Adipocyte (in vitro differentiated cells): Measurements from ENCODE around the gene PRRG2.

ENCODE experiments used
- DNase-seq: peaks from one replicate; pipeline ENCODE4 v3.0.0-alpha.2; 2015; ENCODE audit warnings: low read depth
- H3K27me3 ChIP-seq: replicated peaks from 2 replicates; pipeline ENCODE4 v1.7.0; 2013; ENCODE audit warnings: mild to moderate bottlenecking, low read length, moderate library complexity; ENCODE audit not compliant: control insufficient read depth, insufficient read depth
- H3K36me3 ChIP-seq: 2 replicates; pipeline ENCODE4 v1.7.0; 2013; ENCODE audit warnings: low read length, mild to moderate bottlenecking, moderate library complexity; ENCODE audit not compliant: control insufficient read depth, insufficient read depth, severe bottlenecking
- H3K4me1 ChIP-seq: 2 replicates; pipeline ENCODE4 v1.7.0; 2013; ENCODE audit warnings: mild to moderate bottlenecking, low read length, moderate library complexity; ENCODE audit not compliant: control insufficient read depth, insufficient read depth
- H3K4me3 ChIP-seq: 2 replicates; pipeline ENCODE4 v1.7.0; 2013; ENCODE audit warnings: mild to moderate bottlenecking, low read length, moderate library complexity
- H3K9ac ChIP-seq: 2 replicates; pipeline ENCODE4 v1.7.0; 2013; ENCODE audit warnings: mild to moderate bottlenecking, low read length, moderate library complexity
- H3K9me3 ChIP-seq: 2 replicates; pipeline ENCODE4 v1.7.0; 2013; ENCODE audit warnings: mild to moderate bottlenecking, low read length, moderate library complexity; ENCODE audit not compliant: control insufficient read depth

PRRG2 gene

DNA sequence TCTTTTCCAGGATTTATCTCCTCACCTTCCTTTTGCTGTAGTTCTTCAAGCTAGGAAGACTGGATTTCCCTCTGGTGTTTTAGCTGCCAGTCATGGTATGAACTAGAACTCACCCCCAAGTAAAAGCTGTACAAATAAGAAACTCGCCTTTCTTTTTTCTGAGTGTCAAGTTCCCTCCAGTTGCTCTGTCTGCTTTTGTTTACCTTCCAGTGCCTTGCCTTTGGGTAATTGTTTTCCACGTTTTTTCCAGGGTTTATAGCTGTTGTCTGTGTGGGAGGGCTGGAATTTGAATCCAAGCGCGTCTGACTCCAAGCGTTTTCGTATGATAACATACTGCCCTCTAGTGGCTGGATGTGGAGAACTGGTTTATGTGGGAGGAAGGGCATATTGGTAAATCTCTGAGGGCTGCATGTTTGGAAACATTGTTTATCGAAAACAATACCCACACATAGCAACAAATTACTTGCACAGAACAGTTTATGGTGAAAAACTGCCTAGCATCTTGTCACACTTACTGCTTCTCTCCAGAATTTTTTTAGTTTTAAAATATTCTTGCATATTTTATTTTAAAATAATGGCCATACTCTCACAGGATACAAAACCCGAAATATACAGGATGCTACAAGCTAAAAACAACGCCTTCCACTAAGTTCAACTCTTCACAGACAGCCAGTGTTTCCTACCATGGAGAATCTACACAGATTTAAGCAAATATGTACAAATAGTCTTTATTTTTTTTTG lies 34.1 kb upstream of the PRRG2 start:
- no peak overlapping the region for H3K4me3 ChIP-seq
- peaks cover 10% of the 10 kb centered on the region for H3K4me1 ChIP-seq
- H3K9me3 ChIP-seq, result no peaks in the 10 kb centered on the region
- DNase-seq, result peak; percentile 99
- H3K9ac ChIP-seq, result peak overlapping the region; percentile 66
- H3K36me3 ChIP-seq, result peaks cover 15% of the 10 kb centered on the region
- H3K27me3 ChIP-seq, result no peaks in the 10 kb centered on the region

DNA sequence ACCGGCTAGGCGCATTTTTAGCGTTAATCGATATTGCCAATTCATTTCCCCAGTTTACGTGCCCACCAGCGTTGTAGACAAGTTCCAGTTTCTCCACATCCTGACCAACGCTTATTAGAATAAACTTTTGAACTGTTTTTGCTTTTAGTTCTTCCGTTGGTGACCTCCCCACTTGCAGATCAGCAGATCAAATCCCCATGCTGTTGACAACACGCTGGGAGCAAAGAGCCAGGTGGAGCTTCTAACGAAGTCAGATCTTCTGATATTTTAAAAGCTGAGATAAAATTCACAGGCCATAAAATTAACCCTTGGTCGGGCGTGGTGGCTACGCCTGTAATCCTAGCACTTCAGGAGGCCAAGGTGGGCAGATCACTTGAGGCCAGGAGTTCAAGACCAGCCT lies 32.1 kb upstream of the PRRG2 start:
- Histone ChIP-seq H3K9ac (no peak overlapping the region), H3K9me3 (no peaks in the 10 kb centered on the region), H3K27me3 (no peaks in the 10 kb centered on the region), H3K36me3 (peaks cover 8% of the 10 kb centered on the region), H3K4me1 (peaks cover 16% of the 10 kb centered on the region), H3K4me3 (no peak overlapping the region)
- DNase-seq, result no peak

DNA sequence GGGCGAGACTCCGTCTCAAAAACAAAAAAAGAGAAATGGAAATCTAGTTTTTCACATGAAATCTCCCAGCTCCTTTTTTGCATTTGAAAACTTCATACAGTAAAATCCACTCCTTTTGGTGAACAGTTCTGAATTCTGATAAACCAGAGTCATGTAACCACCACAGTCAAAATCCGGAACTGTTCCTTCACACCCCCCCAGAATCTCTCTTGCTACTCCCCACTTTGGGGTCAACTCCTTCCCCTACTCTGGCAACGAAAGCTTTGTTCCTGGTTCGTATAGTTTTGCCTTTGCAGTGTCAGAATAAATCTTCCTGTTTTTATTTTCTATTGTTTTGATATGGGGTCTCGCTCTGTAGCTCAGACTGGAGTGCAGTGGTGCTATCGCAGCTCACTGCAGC lies 29.6 kb upstream of the PRRG2 start:
- Histone ChIP-seq H3K36me3 (peaks cover 25% of the 10 kb centered on the region), H3K27me3 (no peaks in the 10 kb centered on the region)
- DNase-seq, result no peak

DNA sequence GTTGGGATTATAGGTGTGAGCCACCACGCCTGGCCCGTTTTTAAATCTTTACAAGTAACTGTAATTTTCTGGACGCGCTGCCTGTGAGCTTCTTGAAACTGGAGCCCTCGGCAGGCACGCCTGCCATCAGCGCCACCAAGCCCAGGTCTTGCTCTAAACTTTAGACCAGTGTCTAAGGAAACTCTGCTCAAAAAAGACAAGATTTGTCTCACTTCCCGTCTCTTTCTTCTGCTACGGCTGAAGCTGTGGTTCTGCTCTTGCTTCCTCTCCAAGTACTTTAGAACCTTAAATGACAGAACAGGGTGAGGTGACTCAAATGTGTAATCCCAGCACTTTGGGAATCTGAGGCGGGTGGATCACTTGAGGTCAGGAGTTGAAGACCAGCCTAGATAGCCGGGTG lies 28.4 kb upstream of the PRRG2 start:
- H3K36me3 ChIP-seq, result peaks cover 35% of the 10 kb centered on the region
- no peak for DNase-seq
- H3K9ac ChIP-seq, result no peak overlapping the region
- peaks cover 6% of the 10 kb centered on the region for H3K4me1 ChIP-seq
- no peaks in the 10 kb centered on the region for H3K9me3 ChIP-seq
- H3K27me3 ChIP-seq, result no peaks in the 10 kb centered on the region
- H3K4me3 ChIP-seq, result no peak overlapping the region

More for the DNA sequence above, 29.6 kb upstream of the PRRG2 start:
- Histone ChIP-seq H3K9ac (no peak overlapping the region), H3K4me3 (no peak overlapping the region), H3K4me1 (peaks cover 13% of the 10 kb centered on the region), H3K9me3 (no peaks in the 10 kb centered on the region)

DNA sequence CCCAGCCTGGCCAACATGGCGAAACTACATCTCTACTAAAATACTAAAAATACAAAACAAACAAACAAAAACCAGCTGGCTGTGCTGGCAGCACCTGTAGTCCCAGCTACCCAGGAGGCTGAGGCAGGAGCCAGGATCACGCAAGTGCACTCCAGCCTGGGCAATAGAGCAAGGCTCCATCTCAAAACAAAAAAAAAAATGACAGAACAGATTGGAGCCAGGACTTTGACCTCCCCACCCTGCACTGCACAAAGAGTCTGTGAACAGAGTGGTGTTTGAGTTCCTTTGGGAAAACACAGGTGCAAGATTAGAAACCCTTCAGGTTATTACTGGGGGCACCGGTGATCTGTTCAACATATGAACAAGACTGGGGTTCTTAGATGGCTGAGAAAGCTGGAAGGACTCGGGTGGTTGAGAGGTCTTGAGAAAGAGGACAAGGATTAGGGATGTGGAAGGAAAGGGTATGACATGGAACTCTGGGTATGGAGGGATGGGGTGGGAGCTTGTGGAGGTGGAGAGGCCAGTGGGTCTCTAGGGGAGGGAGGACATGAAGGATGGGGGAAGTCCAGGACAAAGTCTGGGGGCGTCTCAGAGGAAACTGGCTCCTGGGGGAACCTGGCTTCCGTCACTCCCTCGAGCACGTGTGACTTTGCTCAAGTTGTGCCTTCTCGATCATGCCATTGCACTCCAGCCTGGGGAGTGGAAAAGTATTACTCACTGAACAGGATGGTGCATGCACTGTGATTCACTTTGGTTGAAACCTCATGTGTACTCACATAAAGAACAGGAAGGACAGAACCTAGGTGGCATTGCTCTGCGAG lies 27.5 kb upstream of the PRRG2 start:
- peaks cover 43% of the 10 kb centered on the region for H3K36me3 ChIP-seq
- DNase-seq, result peak; percentile 38
- peaks cover 6% of the 10 kb centered on the region for H3K4me1 ChIP-seq

DNA sequence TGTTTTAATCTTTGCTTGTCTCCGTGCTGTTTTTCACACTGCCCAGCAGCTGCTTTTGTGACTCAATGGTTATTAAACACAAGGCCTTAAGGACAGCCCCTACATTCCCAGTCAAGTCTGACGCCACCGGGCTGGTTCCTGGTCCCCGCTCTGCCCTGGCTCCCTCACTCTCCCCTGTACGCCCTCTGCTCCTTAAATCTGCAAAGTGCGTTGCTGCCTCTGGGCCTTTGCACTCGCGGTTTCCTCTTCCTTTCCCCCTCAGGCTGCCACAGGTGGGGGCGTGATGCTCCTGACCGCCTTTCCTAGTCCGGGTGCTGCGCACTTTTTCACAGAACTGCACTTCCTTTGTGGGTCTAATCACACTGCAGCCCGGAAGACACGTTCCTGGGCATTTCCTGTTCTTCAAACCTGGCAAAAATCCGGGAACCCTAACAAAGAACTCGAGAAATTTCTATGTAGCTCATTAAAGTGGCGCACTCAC lies 26.4 kb upstream of the PRRG2 start:
- no peak for DNase-seq
- H3K27me3 ChIP-seq, result no peaks in the 10 kb centered on the region
- H3K4me1 ChIP-seq, result peaks cover 6% of the 10 kb centered on the region
- no peak overlapping the region for H3K9ac ChIP-seq
- peaks cover 54% of the 10 kb centered on the region for H3K36me3 ChIP-seq
- H3K4me3 ChIP-seq, result no peak overlapping the region
- H3K9me3 ChIP-seq, result no peaks in the 10 kb centered on the region

More for the DNA sequence above, 27.5 kb upstream of the PRRG2 start:
- Histone ChIP-seq H3K9me3 (no peaks in the 10 kb centered on the region), H3K9ac (no peak overlapping the region), H3K4me3 (no peak overlapping the region), H3K27me3 (no peaks in the 10 kb centered on the region)

DNA sequence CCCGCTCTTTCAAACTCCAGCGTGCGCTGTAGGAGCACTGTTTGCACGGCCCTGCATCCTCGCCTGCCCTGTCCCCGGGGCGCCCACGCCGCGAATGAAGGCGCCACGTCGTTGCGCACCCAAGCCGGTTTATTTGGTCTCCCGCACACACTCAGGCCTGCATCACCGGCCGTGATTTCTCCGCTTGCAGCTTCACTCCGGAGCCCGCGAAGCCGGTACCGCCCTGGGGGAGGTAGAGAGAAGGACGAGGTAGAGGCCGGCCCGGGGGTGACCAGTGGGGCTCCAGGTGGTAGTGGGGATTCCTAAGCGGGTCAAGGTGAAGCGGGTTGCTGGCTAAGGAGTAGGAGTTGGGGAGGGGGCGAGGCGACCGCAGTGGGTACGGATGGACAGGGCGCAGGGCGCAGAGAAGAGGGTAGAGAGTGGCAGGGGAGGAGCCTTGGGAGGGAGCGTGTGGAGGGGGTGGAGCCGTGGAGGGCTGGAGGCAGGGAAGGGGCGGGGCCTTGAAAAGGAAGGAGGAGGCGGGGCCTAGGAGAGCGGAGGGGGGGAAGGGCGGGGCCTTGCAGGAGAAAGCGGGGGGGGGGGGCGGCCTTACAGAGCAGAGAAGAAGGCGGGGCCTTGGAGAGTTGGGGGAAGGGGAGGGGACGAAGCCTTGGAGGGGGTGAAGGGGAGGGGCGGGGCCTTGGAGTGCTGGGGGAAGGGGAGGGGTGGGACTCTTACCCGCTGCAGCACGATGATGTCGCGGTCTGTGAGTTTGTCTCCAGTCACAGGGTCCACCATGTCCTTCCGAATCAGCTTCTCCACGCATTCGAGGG lies 25.3 kb upstream of the PRRG2 start:
- Histone ChIP-seq H3K4me1 (peaks cover 6% of the 10 kb centered on the region), H3K4me3 (no peak overlapping the region), H3K9ac (no peak overlapping the region), H3K27me3 (no peaks in the 10 kb centered on the region), H3K9me3 (no peaks in the 10 kb centered on the region), H3K36me3 (peaks cover 58% of the 10 kb centered on the region)
- DNase-seq, result peak; percentile 72

DNA sequence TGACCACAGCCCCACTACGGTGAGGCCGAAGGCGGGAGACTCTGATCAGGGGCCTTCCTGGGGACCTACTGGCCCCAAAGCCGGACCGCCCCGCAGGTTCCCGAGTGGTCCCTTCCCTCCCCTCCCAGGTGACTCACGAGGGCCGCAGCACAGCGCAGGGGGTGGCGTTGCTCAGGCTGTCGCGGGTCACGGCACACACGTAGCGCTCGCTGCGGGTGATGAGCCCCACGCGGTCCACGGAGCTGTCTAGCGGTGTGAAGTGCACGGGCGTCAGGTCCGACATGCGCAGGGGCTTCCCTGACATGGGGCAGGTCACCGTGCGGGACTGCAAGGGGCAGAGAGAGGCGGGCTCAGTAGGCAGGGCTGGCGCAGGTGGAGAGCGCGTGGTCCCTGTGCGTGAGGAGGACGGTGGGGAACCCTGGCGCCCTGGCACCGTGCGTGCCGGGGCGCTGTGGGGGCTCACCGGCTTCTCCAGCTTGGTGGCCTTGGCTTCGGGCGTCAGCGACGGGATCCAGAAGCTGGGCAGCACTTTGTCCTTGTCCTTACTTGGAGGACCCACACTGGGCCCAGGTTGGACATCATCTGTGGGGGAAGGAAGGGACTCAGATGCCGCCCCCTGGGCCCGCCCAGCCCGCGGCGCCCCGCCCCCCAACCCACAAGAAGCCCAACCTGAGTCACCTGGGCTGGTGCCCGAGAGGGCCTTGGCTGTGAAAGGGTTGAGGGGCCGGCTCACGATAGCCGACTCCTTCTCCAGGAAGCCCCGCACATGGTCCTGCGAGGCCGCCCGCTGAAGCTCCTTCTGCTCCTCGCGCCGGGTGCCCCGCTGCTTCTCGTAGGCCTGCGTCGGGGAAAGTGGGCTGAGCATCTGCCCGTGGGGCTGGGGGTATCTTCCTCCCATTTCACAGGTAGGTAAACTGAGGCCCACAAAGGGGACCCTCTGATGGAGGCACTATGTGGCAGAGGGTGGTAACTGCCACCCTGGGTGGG lies 24.4 kb upstream of the PRRG2 start:
- no peak for DNase-seq
- Histone ChIP-seq H3K9ac (no peak overlapping the region), H3K4me1 (peaks cover 6% of the 10 kb centered on the region), H3K9me3 (no peaks in the 10 kb centered on the region), H3K27me3 (no peaks in the 10 kb centered on the region), H3K36me3 (peaks cover 58% of the 10 kb centered on the region), H3K4me3 (no peak overlapping the region)

DNA sequence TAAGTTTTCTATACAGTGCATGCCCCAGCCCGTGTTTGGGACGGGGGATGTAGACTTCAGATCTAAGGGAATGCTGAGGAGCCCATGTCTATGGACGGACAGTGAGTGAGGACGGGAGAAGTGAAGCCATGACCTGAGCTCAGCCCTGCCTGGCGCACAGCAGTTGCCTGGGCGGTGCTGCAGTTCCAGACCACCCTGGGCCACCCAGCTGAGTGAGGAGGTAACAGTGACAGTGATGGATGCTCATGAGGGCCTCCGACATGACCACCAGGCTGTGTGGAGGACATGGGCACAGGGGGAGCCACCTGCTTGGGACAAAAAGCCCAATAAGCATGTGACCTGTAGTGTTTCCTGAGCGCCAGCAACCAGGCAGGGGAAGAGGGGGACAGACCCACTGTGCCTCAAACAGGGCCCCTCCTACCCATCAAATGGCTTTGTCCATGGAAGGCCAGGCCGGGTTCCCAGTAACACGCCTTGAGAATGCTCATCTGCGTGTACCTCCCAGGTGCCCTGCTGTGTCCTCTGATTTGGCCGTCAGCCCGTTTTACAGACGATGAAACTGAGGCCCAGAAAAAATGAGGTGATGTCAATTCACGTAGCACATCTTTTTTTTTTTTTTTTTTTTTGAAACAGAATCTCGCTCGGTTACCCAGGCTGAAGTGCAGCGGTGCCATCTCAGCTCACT lies 23.3 kb upstream of the PRRG2 start:
- DNase-seq, result no peak
- Histone ChIP-seq H3K4me1 (peaks cover 6% of the 10 kb centered on the region), H3K4me3 (no peak overlapping the region), H3K36me3 (peaks cover 55% of the 10 kb centered on the region), H3K27me3 (no peaks in the 10 kb centered on the region), H3K9ac (no peak overlapping the region), H3K9me3 (no peaks in the 10 kb centered on the region)

DNA sequence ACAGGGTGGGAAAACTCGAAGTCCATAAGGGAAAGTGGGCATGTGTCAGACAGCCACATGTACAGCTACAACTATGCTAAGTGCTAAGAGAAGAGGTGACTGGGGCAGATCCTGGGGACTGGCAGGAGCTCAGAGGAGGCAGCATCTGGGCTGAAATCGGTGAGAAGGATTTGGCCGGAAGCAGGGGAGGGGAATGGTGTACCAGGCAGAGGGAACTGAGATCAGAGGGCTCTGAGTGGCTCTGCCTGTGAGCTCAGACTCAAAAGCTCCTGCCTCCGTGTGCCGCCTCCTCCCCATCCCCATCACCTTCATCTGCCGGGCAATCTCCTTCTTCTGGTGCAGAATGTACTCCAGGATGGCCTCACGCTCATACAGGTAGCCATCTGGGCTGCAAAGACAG lies 22.5 kb upstream of the PRRG2 start:
- Histone ChIP-seq H3K36me3 (peaks cover 55% of the 10 kb centered on the region), H3K9me3 (no peaks in the 10 kb centered on the region), H3K27me3 (no peaks in the 10 kb centered on the region), H3K4me1 (peaks cover 5% of the 10 kb centered on the region), H3K4me3 (no peak overlapping the region), H3K9ac (no peak overlapping the region)
- DNase-seq, result no peak
